HL-60/S4 treated with phorbol 12-myristate 13-acetate at 8.2 ng/mL for 4 days and 3 days (cell line): ENCODE results near the gene DLX4.

Source experiments
- in situ Hi-C: fragments of 300-500 bp; cut with MboI; formaldehyde crosslinking; loops from 2 replicates; pipeline ENCODE4 v1.15.0; 2022; ENCODE audit warnings: low sequenced_read_pairs

The DLX4 gene

GRCh38 chr17:49969134-49969759 lies at the start of gene DLX4:
DLX4 (plus strand) TSS chr17:49969190; CDS start chr17:49969469, 279 bp downstream.
- in situ Hi-C loops = no loop called here

- in situ Hi-C loops = no loop called here
Measured at GRCh38 chr17:49920030-49920769, 48.8 kb upstream of the DLX4 start.

GRCh38 chr17:49922095-49922494 lies 46.9 kb upstream of the DLX4 start:
- in situ Hi-C loops = no loop called here

- in situ Hi-C loops = no loop called here
Measured at GRCh38 chr17:49924116-49924515, 44.9 kb upstream of the DLX4 start.

GRCh38 chr17:49924589-49924988 lies 44.4 kb upstream of the DLX4 start:
- in situ Hi-C loops = no loop called here

GRCh38 chr17:49925921-49926320 lies 43.1 kb upstream of the DLX4 start:
- in situ Hi-C loops = no loop called here

GRCh38 chr17:49926886-49927285 lies 42.1 kb upstream of the DLX4 start:
- in situ Hi-C loops = no loop called here

- in situ Hi-C loops = no loop called here
Measured at GRCh38 chr17:49928126-49928800, 40.7 kb upstream of the DLX4 start.

GRCh38 chr17:49928837-49929475 lies 40.0 kb upstream of the DLX4 start:
- in situ Hi-C loops = no loop called here

- in situ Hi-C loops = no loop called here
Measured at GRCh38 chr17:49930880-49931279, 38.1 kb upstream of the DLX4 start.

- in situ Hi-C loops = no loop called here
Measured at GRCh38 chr17:49931416-49932137, 37.4 kb upstream of the DLX4 start.

GRCh38 chr17:49932138-49932723 lies 36.8 kb upstream of the DLX4 start:
- in situ Hi-C loops = no loop called here

- in situ Hi-C loops = no loop called here
Measured at GRCh38 chr17:49932901-49933300, 36.1 kb upstream of the DLX4 start.

- in situ Hi-C loops = no loop called here
Measured at GRCh38 chr17:49935526-49936210, 33.3 kb upstream of the DLX4 start.

- in situ Hi-C loops = no loop called here
Measured at GRCh38 chr17:49936386-49936785, 32.6 kb upstream of the DLX4 start.

- in situ Hi-C loops = no loop called here
Measured at GRCh38 chr17:49939318-49939717, 29.7 kb upstream of the DLX4 start.

GRCh38 chr17:49941427-49941826 lies 27.6 kb upstream of the DLX4 start:
- in situ Hi-C loops = no loop called here

- in situ Hi-C loops = no loop called here
Measured at GRCh38 chr17:49942947-49943346, 26.0 kb upstream of the DLX4 start.

- in situ Hi-C loops = no loop called here
Measured at GRCh38 chr17:49944273-49944870, 24.6 kb upstream of the DLX4 start.
